RWPE2 (cell line): Measurements from ENCODE around the gene DYNC1I1.

ENCODE experiments used
- ATAC-seq: fragments of 200-7000 bp; cut with Tn5 transposase; 3 replicates; pipeline ENCODE4 v1.9.1; 2021; ENCODE audit warnings: low read depth
- DNase-seq: peaks from one replicate; pipeline ENCODE4 v3.0.0-alpha.2; 2020; ENCODE audit warnings: low spot score
- H3K27ac ChIP-seq: fragments of 450-650 bp; 2 replicates; pipeline ENCODE4 v1.5.1; 2017; ENCODE audit warnings: mild to moderate bottlenecking; ENCODE audit not compliant: poor library complexity, severe bottlenecking
- H3K27me3 ChIP-seq: fragments of 250-450 bp; sonication (Bioruptor Pico); 2 replicates; pipeline ENCODE4 v1.5.1; 2021; ENCODE audit warnings: mild to moderate bottlenecking, moderate library complexity; ENCODE audit not compliant: insufficient read depth, poor library complexity, severe bottlenecking
- H3K36me3 ChIP-seq: fragments of 250-450 bp; sonication (Bioruptor Pico); 2 replicates; pipeline ENCODE4 v1.5.1; 2020; ENCODE audit warnings: low read depth, mild to moderate bottlenecking, moderate library complexity
- H3K4me1 ChIP-seq: fragments of 250-450 bp; sonication (Bioruptor Pico); 2 replicates; pipeline ENCODE4 v1.5.1; 2021; ENCODE audit warnings: mild to moderate bottlenecking, moderate library complexity; ENCODE audit not compliant: insufficient read depth, poor library complexity, severe bottlenecking
- H3K4me3 ChIP-seq: fragments of 250-450 bp; sonication (Bioruptor Pico); 2 replicates; pipeline ENCODE4 v1.5.1; 2021; ENCODE audit warnings: mild to moderate bottlenecking, moderate library complexity; ENCODE audit not compliant: severe bottlenecking
- H3K9me3 ChIP-seq: fragments of 250-450 bp; sonication (Bioruptor Pico); 2 replicates; pipeline ENCODE4 v1.5.1; 2021; ENCODE audit warnings: mild to moderate bottlenecking, moderate library complexity; ENCODE audit not compliant: severe bottlenecking
- TF ChIP-seq, protein P1 (sequence below): fragments of 450-650 bp; IDR thresholded peaks from one replicate; pipeline ENCODE4 v1.5.1; 2017; ENCODE audit warnings: mild to moderate bottlenecking, moderate library complexity; ENCODE audit not compliant: poor library complexity, severe bottlenecking

The DYNC1I1 gene

DNA sequence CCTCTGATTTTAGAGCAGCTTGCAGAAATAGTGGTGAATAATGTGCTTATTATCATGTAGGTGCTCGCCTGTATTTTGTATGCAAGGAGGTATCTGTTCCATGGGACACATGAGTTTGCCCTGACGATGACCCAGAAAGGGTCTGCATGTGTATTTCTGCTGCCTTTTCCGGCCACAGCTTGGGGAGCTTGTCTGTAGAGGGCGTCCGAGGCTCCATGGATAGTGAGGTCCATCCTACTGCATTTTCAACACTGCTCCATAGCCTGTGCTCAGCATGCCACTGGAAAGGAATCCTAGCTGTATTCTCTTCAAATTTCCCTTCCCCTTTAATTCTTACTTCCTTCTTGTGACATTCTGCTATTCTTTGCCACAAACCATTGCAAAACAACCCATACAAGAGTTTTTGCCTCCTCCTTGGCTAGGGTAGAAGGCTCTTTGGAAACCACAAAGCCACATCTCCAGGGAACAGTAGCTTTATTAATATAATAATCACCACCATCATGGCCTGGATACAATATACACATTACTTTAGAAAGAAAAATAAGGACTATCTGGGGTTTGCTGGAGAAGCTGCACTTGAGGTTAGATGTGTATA is 127.7 kb downstream of the DYNC1I1 start:
- H3K4me3 ChIP-seq = no peak overlapping the region

DNA sequence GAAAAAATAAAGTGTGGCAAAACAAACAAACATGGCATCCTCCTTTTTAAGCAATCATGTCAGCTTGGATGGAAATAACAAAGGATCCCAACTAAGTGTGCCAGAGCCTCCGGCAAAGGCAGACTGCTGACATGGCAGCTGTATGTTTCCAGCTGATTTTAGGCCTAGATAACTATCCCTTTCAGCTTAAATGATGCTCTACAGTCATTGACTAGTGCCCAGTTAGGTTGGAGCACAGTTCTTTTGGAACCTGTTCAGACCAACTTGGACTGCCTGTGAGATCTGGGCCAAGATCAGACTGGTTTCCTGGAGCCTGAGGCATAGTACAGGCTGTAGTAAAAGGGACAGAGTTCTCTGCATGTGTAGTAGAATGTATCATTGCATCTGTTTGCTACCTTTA is 128.7 kb downstream of the DYNC1I1 start:
- H3K27me3 ChIP-seq = no peaks in the 10 kb centered on the region
- no peak overlapping the region for H3K4me3 ChIP-seq
- no peaks in the 10 kb centered on the region for H3K9me3 ChIP-seq
- no peaks in the 10 kb centered on the region for H3K4me1 ChIP-seq
- TF ChIP-seq, protein P1, sequence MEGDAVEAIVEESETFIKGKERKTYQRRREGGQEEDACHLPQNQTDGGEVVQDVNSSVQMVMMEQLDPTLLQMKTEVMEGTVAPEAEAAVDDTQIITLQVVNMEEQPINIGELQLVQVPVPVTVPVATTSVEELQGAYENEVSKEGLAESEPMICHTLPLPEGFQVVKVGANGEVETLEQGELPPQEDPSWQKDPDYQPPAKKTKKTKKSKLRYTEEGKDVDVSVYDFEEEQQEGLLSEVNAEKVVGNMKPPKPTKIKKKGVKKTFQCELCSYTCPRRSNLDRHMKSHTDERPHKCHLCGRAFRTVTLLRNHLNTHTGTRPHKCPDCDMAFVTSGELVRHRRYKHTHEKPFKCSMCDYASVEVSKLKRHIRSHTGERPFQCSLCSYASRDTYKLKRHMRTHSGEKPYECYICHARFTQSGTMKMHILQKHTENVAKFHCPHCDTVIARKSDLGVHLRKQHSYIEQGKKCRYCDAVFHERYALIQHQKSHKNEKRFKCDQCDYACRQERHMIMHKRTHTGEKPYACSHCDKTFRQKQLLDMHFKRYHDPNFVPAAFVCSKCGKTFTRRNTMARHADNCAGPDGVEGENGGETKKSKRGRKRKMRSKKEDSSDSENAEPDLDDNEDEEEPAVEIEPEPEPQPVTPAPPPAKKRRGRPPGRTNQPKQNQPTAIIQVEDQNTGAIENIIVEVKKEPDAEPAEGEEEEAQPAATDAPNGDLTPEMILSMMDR = no peak
- ATAC-seq (no peak), DNase-seq (no peak)
- H3K36me3 ChIP-seq = no peaks in the 10 kb centered on the region
- H3K27ac ChIP-seq = no peak overlapping the region

More for the DNA sequence above, 127.7 kb downstream of the DYNC1I1 start:
- Histone ChIP-seq H3K9me3 (no peaks in the 10 kb centered on the region), H3K27ac (no peak overlapping the region), H3K4me1 (no peaks in the 10 kb centered on the region), H3K27me3 (no peaks in the 10 kb centered on the region), H3K36me3 (no peaks in the 10 kb centered on the region)
- ATAC-seq (no peak), DNase-seq (no peak)
- TF ChIP-seq, protein P1 = no peak

- no peaks in the 10 kb centered on the region for H3K27me3 ChIP-seq
- H3K9me3 ChIP-seq = no peaks in the 10 kb centered on the region
- H3K4me1 ChIP-seq = no peaks in the 10 kb centered on the region
- no peak for ATAC-seq
- no peak overlapping the region for H3K4me3 ChIP-seq
- TF ChIP-seq, protein P1 = no peak
- no peak overlapping the region for H3K27ac ChIP-seq
- H3K36me3 ChIP-seq = no peaks in the 10 kb centered on the region
- no peak for DNase-seq
Observed at GRCh38 chr7:95904099-95904498, 131.7 kb downstream of the DYNC1I1 start.

- Histone ChIP-seq H3K9me3 (no peaks in the 10 kb centered on the region), H3K27me3 (no peaks in the 10 kb centered on the region), H3K4me3 (no peak overlapping the region), H3K27ac (no peak overlapping the region), H3K4me1 (no peaks in the 10 kb centered on the region), H3K36me3 (no peaks in the 10 kb centered on the region)
- TF ChIP-seq, protein P1 = no peak
- ATAC-seq (no peak), DNase-seq (no peak)
Observed at GRCh38 chr7:95905167-95905566, 132.8 kb downstream of the DYNC1I1 start.

- no peaks in the 10 kb centered on the region for H3K36me3 ChIP-seq
- DNase-seq (no peak), ATAC-seq (no peak)
- H3K9me3 ChIP-seq = no peaks in the 10 kb centered on the region
- H3K4me3 ChIP-seq = no peak overlapping the region
- no peaks in the 10 kb centered on the region for H3K4me1 ChIP-seq
- H3K27ac ChIP-seq = no peak overlapping the region
- TF ChIP-seq, protein P1 = no peak
- no peaks in the 10 kb centered on the region for H3K27me3 ChIP-seq
Observed at GRCh38 chr7:95906851-95907250, 134.5 kb downstream of the DYNC1I1 start.
